Activated T-helper 9 cell treated with anti-CD3 and anti-CD28 coated beads, Interleukin-2, amount 50 U/mL, for 16 hours (primary cell): ENCODE results near the gene MAMDC2.
"Not testable (repeated sequence)": the region's sequence is repeated elsewhere in the genome, so short reads cannot be mapped to it uniquely, and the experiment has no call there.

Experiments
- DNase-seq: peaks from one replicate; pipeline ENCODE4 v3.0.0-alpha.2; 2020; ENCODE audit warnings: low read depth

The MAMDC2 gene

GRCh38 chr9:70038171-70038621, 5.5 kb upstream of the MAMDC2 start:
- not testable (repeated sequence) for DNase-seq

- no peak for DNase-seq
These were observed 3.2 kb upstream of the MAMDC2 start for GRCh38 chr9:70040376-70040903.

- no peak for DNase-seq
These were observed 1.0 kb upstream of the MAMDC2 start for GRCh38 chr9:70042461-70043215.

- no peak for DNase-seq
These were observed 363 bp upstream of the MAMDC2 start for GRCh38 chr9:70043285-70043684.

GRCh38 chr9:70044490-70045307, 1.1 kb downstream of the MAMDC2 start:
- DNase-seq = no peak

GRCh38 chr9:70045452-70045851, 1.8 kb downstream of the MAMDC2 start:
- no peak for DNase-seq

GRCh38 chr9:70046274-70047070, 2.8 kb downstream of the MAMDC2 start:
- no peak for DNase-seq

- no peak for DNase-seq
These were observed 5.6 kb downstream of the MAMDC2 start for GRCh38 chr9:70049236-70049635.

- no peak for DNase-seq
These were observed 6.1 kb downstream of the MAMDC2 start for GRCh38 chr9:70049672-70050271.

- DNase-seq = no peak
These were observed 9.1 kb downstream of the MAMDC2 start for GRCh38 chr9:70052768-70053167.

GRCh38 chr9:70053864-70054263, 10.2 kb downstream of the MAMDC2 start:
- no peak for DNase-seq

- no peak for DNase-seq
These were observed 10.9 kb downstream of the MAMDC2 start for GRCh38 chr9:70054521-70054920.

- no peak for DNase-seq
These were observed 12.0 kb downstream of the MAMDC2 start for GRCh38 chr9:70055406-70056210.

GRCh38 chr9:70056211-70056944, 12.7 kb downstream of the MAMDC2 start:
- DNase-seq = no peak

GRCh38 chr9:70058569-70059116, 15.0 kb downstream of the MAMDC2 start:
- DNase-seq = no peak

GRCh38 chr9:70060148-70060882, 16.7 kb downstream of the MAMDC2 start:
- no peak for DNase-seq

GRCh38 chr9:70060883-70061507, 17.3 kb downstream of the MAMDC2 start:
- no peak for DNase-seq

- DNase-seq = no peak
These were observed 18.1 kb downstream of the MAMDC2 start for GRCh38 chr9:70061776-70062175.

- no peak for DNase-seq
These were observed 20.8 kb downstream of the MAMDC2 start for GRCh38 chr9:70064496-70064895.
